ENCODE measurements around the gene TMEM130.

Gene TMEM130

GRCh38 chr7:98869597-98870120 lies at the start of gene TMEM130:
Gene TMEM130, minus strand, starts transcription at chr7:98870014. Its CDS starts 153 bp downstream, at chr7:98869861.
- DNase-seq (ENCODE audit: low read depth in 2 of 3, low spot score in 1 of 3): no peak

- DNase-seq (ENCODE audit: low read depth in 2 of 3, low spot score in 1 of 3): no peak
Observed at GRCh38 chr7:98917331-98917730, 47.5 kb upstream of the TMEM130 start.

- no peak for DNase-seq (ENCODE audit: low read depth in 2 of 3, low spot score in 1 of 3)
Observed at GRCh38 chr7:98913612-98914011, 43.8 kb upstream of the TMEM130 start.

- DNase-seq (ENCODE audit: low read depth in 2 of 3, low spot score in 1 of 3): no peak
Observed at GRCh38 chr7:98913026-98913425, 43.2 kb upstream of the TMEM130 start.

- DNase-seq (ENCODE audit: low read depth in 2 of 3, low spot score in 1 of 3): no peak
Observed at GRCh38 chr7:98911916-98912315, 42.1 kb upstream of the TMEM130 start.

GRCh38 chr7:98910427-98910826 lies 40.6 kb upstream of the TMEM130 start:
- no peak for DNase-seq (ENCODE audit: low read depth in 2 of 3, low spot score in 1 of 3)

- no peak for DNase-seq (ENCODE audit: low read depth in 2 of 3, low spot score in 1 of 3)
Observed at GRCh38 chr7:98909487-98909886, 39.7 kb upstream of the TMEM130 start.

- no peak for DNase-seq (ENCODE audit: low read depth in 2 of 3, low spot score in 1 of 3)
Observed at GRCh38 chr7:98908585-98908984, 38.8 kb upstream of the TMEM130 start.

GRCh38 chr7:98907570-98907969 lies 37.8 kb upstream of the TMEM130 start:
- DNase-seq (ENCODE audit: low read depth in 2 of 3, low spot score in 1 of 3): no peak

GRCh38 chr7:98903246-98903645 lies 33.4 kb upstream of the TMEM130 start:
- no peak for DNase-seq (ENCODE audit: low read depth in 2 of 3, low spot score in 1 of 3)

- no peak for DNase-seq (ENCODE audit: low read depth in 2 of 3, low spot score in 1 of 3)
Observed at GRCh38 chr7:98902523-98902922, 32.7 kb upstream of the TMEM130 start.

- no peak for DNase-seq (ENCODE audit: low read depth in 2 of 3, low spot score in 1 of 3)
Observed at GRCh38 chr7:98900815-98901214, 31.0 kb upstream of the TMEM130 start.

GRCh38 chr7:98899816-98900215 lies 30.0 kb upstream of the TMEM130 start:
- DNase-seq (ENCODE audit: low read depth in 2 of 3, low spot score in 1 of 3): no peak

- no peak for DNase-seq (ENCODE audit: low read depth in 2 of 3, low spot score in 1 of 3)
Observed at GRCh38 chr7:98892609-98893008, 22.8 kb upstream of the TMEM130 start.

GRCh38 chr7:98887038-98887437 lies 17.2 kb upstream of the TMEM130 start:
- no peak for DNase-seq (ENCODE audit: low read depth in 2 of 3, low spot score in 1 of 3)

GRCh38 chr7:98884416-98884815 lies 14.6 kb upstream of the TMEM130 start:
- DNase-seq (ENCODE audit: low read depth in 2 of 3, low spot score in 1 of 3): no peak

GRCh38 chr7:98881561-98882315 lies 11.9 kb upstream of the TMEM130 start:
- DNase-seq (ENCODE audit: low read depth in 2 of 3, low spot score in 1 of 3): no peak

GRCh38 chr7:98880485-98880884 lies 10.7 kb upstream of the TMEM130 start:
- DNase-seq (ENCODE audit: low read depth in 2 of 3, low spot score in 1 of 3): no peak

- DNase-seq (ENCODE audit: low read depth in 2 of 3, low spot score in 1 of 3): no peak
Observed at GRCh38 chr7:98879979-98880315, 10.1 kb upstream of the TMEM130 start.

GRCh38 chr7:98879198-98879978 lies 9.6 kb upstream of the TMEM130 start:
- peak; percentile 42 to 49 (median 44) for DNase-seq (ENCODE audit: low read depth in 2 of 3, low spot score in 1 of 3)

- DNase-seq (ENCODE audit: low read depth in 2 of 3, low spot score in 1 of 3): peak; percentile 58 to 71 (median 65)
Observed at GRCh38 chr7:98878365-98879197, 8.8 kb upstream of the TMEM130 start, which contains the start of gene TRRAP. Gene TRRAP, plus strand, starts transcription at chr7:98878532. Its CDS starts 2,619 bp downstream, at chr7:98881151.

Measured in stimulated activated CD4-positive, alpha-beta T cell treated with anti-CD3 and anti-CD28 coated beads, Interleukin-12 subunit alpha, Interleukin-12 subunit beta, amount 100 ng/mL, for 48 hours (primary cell).